GM06990 (cell line): ENCODE results near the gene TMEM14A.

Source experiments
- DNase-seq: peaks from one replicate; pipeline ENCODE4 v3.0.0-alpha.2; 2011; ENCODE audit not compliant: insufficient read length; ENCODE audit errors: extremely low read depth
- H3K27me3 ChIP-seq: replicated peaks from 2 replicates; pipeline ENCODE4 v1.6.0; 2011; ENCODE audit warnings: low read length; ENCODE audit not compliant: control insufficient read depth, insufficient read depth
- H3K36me3 ChIP-seq: 2 replicates; pipeline ENCODE4 v1.5.1; 2011; ENCODE audit warnings: low read length; ENCODE audit not compliant: control insufficient read depth, insufficient read depth
- H3K4me3 ChIP-seq: replicated peaks from 2 replicates; pipeline ENCODE4 v1.5.1; 2011; ENCODE audit warnings: low read depth, mild to moderate bottlenecking, control low read depth, low read length
- TF ChIP-seq, protein P1 (sequence below): IDR thresholded peaks from 2 replicates; pipeline ENCODE4 v1.5.1; 2011; ENCODE audit warnings: low read length, control low read depth, mild to moderate bottlenecking, inconsistent platforms; ENCODE audit not compliant: insufficient read depth, poor library complexity, severe bottlenecking

TMEM14A gene

DNA sequence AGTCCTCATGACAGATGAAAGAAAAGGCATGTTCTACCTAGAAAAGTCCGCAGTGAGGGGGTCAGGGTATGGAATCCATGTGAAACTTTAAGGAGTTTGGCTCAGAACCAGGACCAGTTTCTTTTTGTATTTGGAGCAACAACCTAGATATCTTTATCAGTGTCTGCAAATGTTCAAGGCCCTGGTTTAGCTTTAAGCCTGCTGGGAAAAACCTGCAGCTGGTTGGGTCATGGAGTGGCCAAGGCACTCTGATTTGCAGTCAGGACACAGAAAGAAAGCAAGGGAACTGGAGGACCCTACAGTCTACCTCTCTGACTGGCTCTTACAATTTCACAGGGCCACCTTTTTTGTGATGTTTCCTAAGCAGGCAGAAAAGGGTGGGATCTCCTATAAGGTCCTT is 58.7 kb downstream of the TMEM14A start:
- no peaks in the 10 kb centered on the region for H3K36me3 ChIP-seq
- no peaks in the 10 kb centered on the region for H3K27me3 ChIP-seq
- TF ChIP-seq, protein P1, sequence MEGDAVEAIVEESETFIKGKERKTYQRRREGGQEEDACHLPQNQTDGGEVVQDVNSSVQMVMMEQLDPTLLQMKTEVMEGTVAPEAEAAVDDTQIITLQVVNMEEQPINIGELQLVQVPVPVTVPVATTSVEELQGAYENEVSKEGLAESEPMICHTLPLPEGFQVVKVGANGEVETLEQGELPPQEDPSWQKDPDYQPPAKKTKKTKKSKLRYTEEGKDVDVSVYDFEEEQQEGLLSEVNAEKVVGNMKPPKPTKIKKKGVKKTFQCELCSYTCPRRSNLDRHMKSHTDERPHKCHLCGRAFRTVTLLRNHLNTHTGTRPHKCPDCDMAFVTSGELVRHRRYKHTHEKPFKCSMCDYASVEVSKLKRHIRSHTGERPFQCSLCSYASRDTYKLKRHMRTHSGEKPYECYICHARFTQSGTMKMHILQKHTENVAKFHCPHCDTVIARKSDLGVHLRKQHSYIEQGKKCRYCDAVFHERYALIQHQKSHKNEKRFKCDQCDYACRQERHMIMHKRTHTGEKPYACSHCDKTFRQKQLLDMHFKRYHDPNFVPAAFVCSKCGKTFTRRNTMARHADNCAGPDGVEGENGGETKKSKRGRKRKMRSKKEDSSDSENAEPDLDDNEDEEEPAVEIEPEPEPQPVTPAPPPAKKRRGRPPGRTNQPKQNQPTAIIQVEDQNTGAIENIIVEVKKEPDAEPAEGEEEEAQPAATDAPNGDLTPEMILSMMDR: no peak
- no peak for DNase-seq
- no peak overlapping the region for H3K4me3 ChIP-seq

DNA sequence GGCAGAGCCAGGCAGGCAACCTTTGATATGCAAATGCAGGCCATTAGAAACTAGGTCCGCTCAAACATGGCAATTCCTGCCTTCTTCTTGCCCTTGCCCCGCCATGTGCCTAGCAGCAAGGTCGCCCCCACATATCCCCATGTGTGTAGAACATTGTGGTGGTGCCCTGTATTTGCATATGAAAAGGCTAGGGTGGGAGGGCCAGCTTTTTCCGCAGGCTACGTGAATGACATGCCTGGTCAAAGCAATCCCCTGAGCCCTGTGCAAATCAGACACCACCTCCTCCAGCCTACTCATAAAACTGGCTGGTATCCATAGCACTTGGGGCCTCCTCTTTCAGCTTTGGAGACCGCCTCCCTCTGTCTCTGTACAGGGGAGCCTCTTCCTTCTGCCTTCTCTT is 60.8 kb downstream of the TMEM14A start:
- TF ChIP-seq, protein P1: no peak
- no peaks in the 10 kb centered on the region for H3K36me3 ChIP-seq
- H3K27me3 ChIP-seq: no peaks in the 10 kb centered on the region
- DNase-seq: no peak
- H3K4me3 ChIP-seq: no peak overlapping the region

DNA sequence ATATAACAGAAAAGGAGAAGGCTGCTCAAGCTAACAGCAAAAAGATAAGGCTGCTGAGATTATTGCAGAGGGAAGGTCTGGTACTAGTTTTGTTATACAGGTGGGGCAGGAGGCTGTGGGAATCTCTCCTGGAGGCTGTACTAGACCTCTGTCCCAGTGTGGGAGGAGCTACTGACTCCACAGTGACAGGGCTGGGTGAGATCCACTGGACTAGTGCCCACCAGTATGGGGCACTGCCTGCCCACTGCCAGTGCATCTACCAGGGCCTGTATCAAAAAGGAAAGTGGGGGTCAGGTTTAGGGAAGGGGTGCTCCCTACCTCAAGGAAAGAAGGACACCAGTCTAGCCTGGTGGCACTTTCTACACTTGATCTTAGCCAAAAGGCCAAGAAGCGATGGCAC is 62.3 kb downstream of the TMEM14A start:
- Histone ChIP-seq H3K27me3 (no peaks in the 10 kb centered on the region), H3K4me3 (no peak overlapping the region), H3K36me3 (no peaks in the 10 kb centered on the region)
- TF ChIP-seq, protein P1: no peak
- DNase-seq: no peak

DNA sequence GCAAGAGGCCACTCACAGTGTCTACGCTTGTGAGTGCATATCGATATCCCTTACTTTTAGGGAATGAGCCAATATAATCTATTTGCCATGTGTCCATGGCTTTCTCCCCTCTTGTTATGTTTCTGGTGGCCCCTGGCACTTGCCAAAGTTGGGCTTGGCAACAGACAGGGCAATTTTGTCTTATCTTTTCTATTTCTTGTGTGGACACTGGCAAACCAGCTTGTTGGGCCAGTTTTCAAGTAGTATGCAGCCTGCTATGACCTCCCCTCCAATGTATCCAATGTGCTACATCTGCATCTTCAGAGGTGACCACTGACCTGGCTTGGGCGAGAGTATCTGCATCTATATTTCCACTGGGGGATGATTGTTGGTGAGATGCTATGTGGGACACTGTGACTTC is 63.2 kb downstream of the TMEM14A start:
- no peak for DNase-seq
- Histone ChIP-seq H3K36me3 (no peaks in the 10 kb centered on the region), H3K4me3 (no peak overlapping the region), H3K27me3 (no peaks in the 10 kb centered on the region)
- TF ChIP-seq, protein P1: no peak

DNA sequence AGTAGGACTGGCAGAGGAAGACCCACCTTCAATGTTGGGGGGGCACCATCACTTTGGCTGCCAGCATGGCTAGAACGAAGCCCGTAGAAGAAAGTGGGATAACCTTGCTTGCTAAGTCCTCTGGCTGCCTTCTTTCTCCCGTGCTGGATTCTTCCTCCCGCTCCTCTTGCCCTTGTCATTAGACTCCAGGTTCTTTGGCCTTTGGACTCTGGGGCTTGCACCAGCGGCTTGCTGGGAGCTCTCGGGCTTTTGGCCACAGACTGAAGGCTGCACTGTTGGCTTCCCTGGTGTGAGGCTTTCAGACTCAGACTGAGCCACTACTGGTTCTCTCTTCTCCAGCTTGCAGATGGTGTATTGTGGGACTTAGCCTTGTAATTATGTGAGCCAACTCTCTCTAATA is 64.2 kb downstream of the TMEM14A start:
- no peak for DNase-seq
- H3K36me3 ChIP-seq: no peaks in the 10 kb centered on the region
- no peak overlapping the region for H3K4me3 ChIP-seq
- TF ChIP-seq, protein P1: no peak
- no peaks in the 10 kb centered on the region for H3K27me3 ChIP-seq

DNA sequence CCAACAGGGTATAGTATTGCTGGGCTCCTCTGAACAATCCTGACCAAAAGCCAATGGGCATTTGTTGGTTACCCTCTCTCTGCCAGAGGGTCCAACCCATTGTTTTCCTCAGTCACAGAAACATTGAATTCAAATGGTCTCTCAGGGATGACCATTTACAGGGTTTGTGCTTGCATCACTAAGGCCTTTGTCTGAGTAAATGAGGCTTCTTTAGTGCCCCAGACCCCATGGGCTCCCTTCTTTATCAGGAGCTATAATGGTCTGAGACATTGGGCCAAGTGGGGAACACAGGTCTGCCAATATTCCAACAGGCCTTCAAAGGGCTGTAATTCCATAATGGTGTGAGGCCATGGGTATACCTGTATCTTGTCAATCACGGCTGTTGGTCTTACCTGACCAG is 65.2 kb downstream of the TMEM14A start:
- no peaks in the 10 kb centered on the region for H3K27me3 ChIP-seq
- no peaks in the 10 kb centered on the region for H3K36me3 ChIP-seq
- TF ChIP-seq, protein P1: no peak
- no peak for DNase-seq
- no peak overlapping the region for H3K4me3 ChIP-seq
